GM12878 (cell line): ENCODE results near the gene DHRS7B. TPM values are rescaled to one million over a fixed set of nuclear protein-coding genes. Genes with fewer than 3 reads are reported as not detected.

Experiments used
- ATAC-seq: fragments of 200-7000 bp; cut with Tn5 transposase; 3 replicates; pipeline ENCODE4 v1.9.1; 2020; ENCODE audit warnings: mild to moderate bottlenecking, moderate library complexity
- BruUV-seq: library from RNA; stranded (reverse); fragments of 400-500 nt; replicated peaks from 2 replicates; lab custom pipeline; 2021; lab: Mats Ljungman, UMichigan
- CTCF ChIA-PET: fragments of 300-600 bp; sonication (Branson Sonifier 250); formaldehyde crosslinking; extraction: SDS; loops from one replicate; lab custom pipeline; 2021; ENCODE audit warnings: inconsistent platforms; lab: Yijun Ruan, JAX
- POLR2A ChIA-PET: fragments of 350-600 bp; formaldehyde crosslinking; extraction: SDS; loops from one replicate; lab custom pipeline; 2021; ENCODE audit warnings: inconsistent platforms; lab: Charles Lee
- RAD21 ChIA-PET: fragments of 300-600 bp; sonication (Branson Sonifier 250); formaldehyde crosslinking; loops from one replicate; lab custom pipeline; 2023; ENCODE audit warnings: antibody characterized with exemption; ENCODE audit not compliant: unreplicated experiment; lab: Charles Lee
- SMC1A ChIA-PET: fragments of 300-600 bp; sonication (Branson Sonifier 250); formaldehyde crosslinking; loops from one replicate; lab custom pipeline; 2023; ENCODE audit not compliant: unreplicated experiment, uncharacterized antibody; lab: Charles Lee
- DNase-seq: peaks from one replicate; pipeline ENCODE4 v3.0.0-alpha.2; 2011; ENCODE audit warnings: low read depth, low spot score
- FAIRE-seq: peaks from 3 replicates; lab custom pipeline; 2011; peaks lifted over from hg19 to GRCh38; lab: Jason Lieb, UNC
- H2AFZ ChIP-seq: 2 replicates; pipeline ENCODE4 v1.6.0; 2011; ENCODE audit warnings: low read depth, low read length, control low read depth; ENCODE audit not compliant: control insufficient read depth
- H3K27ac ChIP-seq: 2 replicates; pipeline ENCODE4 v1.5.1; 2011; ENCODE audit warnings: control low read depth; ENCODE audit not compliant: control insufficient read depth, insufficient read depth
- H3K27me3 ChIP-seq, 2 experiments: replicated peaks in 1 of 2; 2 replicates each; pipeline versions ENCODE4 v1.6.0 to v1.6.1; 2011; ENCODE audit warnings: low read length in 1 of 2; ENCODE audit not compliant: control insufficient read depth in 2 of 2, insufficient read depth in 2 of 2
- H3K36me3 ChIP-seq, 2 experiments: 2 replicates each; pipeline ENCODE4 v1.5.1; 2011; ENCODE audit warnings: low read length in 1 of 2; ENCODE audit not compliant: control insufficient read depth in 2 of 2, insufficient read depth in 2 of 2
- H3K4me1 ChIP-seq: 2 replicates; pipeline ENCODE4 v1.6.1; 2011; ENCODE audit warnings: mild to moderate bottlenecking, low read length, moderate library complexity, mixed read lengths; ENCODE audit not compliant: control insufficient read depth, insufficient read depth
- H3K4me2 ChIP-seq: 2 replicates; pipeline ENCODE4 v1.6.0; 2011; ENCODE audit warnings: control low read depth; ENCODE audit not compliant: control insufficient read depth, insufficient read depth
- H3K4me3 ChIP-seq: fragments of 200-600 bp; sonication (generic); 2 replicates; pipeline ENCODE4 v1.5.1; 2016
- H3K79me2 ChIP-seq: 2 replicates; pipeline ENCODE4 v1.6.0; 2011; ENCODE audit warnings: low read length; ENCODE audit not compliant: control insufficient read depth, insufficient read depth
- H3K9ac ChIP-seq: 2 replicates; pipeline ENCODE4 v1.8.0; 2011; ENCODE audit warnings: low read length, control low read depth, mixed read lengths; ENCODE audit not compliant: control insufficient read depth, insufficient read depth
- H3K9me3 ChIP-seq: replicated peaks from 3 replicates; pipeline ENCODE4 v1.5.1; 2011; ENCODE audit warnings: mild to moderate bottlenecking, low read length; ENCODE audit not compliant: control insufficient read depth, insufficient read depth
- H4K20me1 ChIP-seq: 2 replicates; pipeline ENCODE4 v1.6.0; 2011; ENCODE audit not compliant: control insufficient read depth, insufficient read depth
- BRCA1 ChIP-seq: IDR thresholded peaks from 2 replicates; pipeline ENCODE4 v1.6.1; 2011; ENCODE audit warnings: low read depth, low read length, improper control_type of control experiment
- CBX5 ChIP-seq: sonication (generic); IDR thresholded peaks from 2 replicates; pipeline ENCODE4 v1.6.1; 2016; ENCODE audit warnings: low read depth, moderate library complexity, mild to moderate bottlenecking, inconsistent platforms
- DPF2 ChIP-seq: fragments of 450-650 bp; IDR thresholded peaks from 2 replicates; pipeline ENCODE4 v1.6.1; 2017; ENCODE audit warnings: mild to moderate bottlenecking
- E2F4 ChIP-seq: IDR thresholded peaks from 2 replicates; pipeline ENCODE4 v1.6.1; 2012; ENCODE audit warnings: low read depth, low read length, improper control_type of control experiment
- ESRRA ChIP-seq: IDR thresholded peaks from 2 replicates; pipeline ENCODE4 v1.6.1; 2012; ENCODE audit warnings: mild to moderate bottlenecking, low read length, improper control_type of control experiment
- GATAD2B ChIP-seq: fragments of 450-650 bp; conservative IDR thresholded peaks from 2 replicates; pipeline ENCODE4 v1.6.1; 2017; ENCODE audit warnings: low read depth, mild to moderate bottlenecking, moderate library complexity
- IRF4 ChIP-seq: IDR thresholded peaks from 2 replicates; pipeline ENCODE4 v1.6.1; 2011; ENCODE audit warnings: low read depth, low read length
- MXI1 ChIP-seq: fragments of 150-350 bp; IDR thresholded peaks from 2 replicates; pipeline ENCODE4 v1.6.1; 2011; ENCODE audit warnings: low read depth, mild to moderate bottlenecking, inconsistent platforms, low read length, improper control_type of control experiment
- MYB ChIP-seq: fragments of 150-350 bp; IDR thresholded peaks from 2 replicates; pipeline ENCODE4 v1.6.1; 2014; ENCODE audit warnings: mild to moderate bottlenecking, low read depth, low read length, borderline replicate concordance
- SP1 ChIP-seq: IDR thresholded peaks from one replicate; pipeline ENCODE4 v1.6.1; 2011; ENCODE audit warnings: low read depth, low read length
- STAT1 ChIP-seq: fragments of 450-650 bp; conservative IDR thresholded peaks from 2 replicates; pipeline ENCODE4 v1.6.1; 2014; ENCODE audit warnings: antibody characterized with exemption, mild to moderate bottlenecking
- SUPT20H ChIP-seq: IDR thresholded peaks from 2 replicates; pipeline ENCODE4 v1.6.1; 2011; ENCODE audit warnings: low read depth, mild to moderate bottlenecking, low read length, moderate library complexity, borderline replicate concordance; ENCODE audit not compliant: control insufficient read depth
- TARDBP ChIP-seq: IDR thresholded peaks from 2 replicates; pipeline ENCODE4 v1.6.1; 2016; ENCODE audit warnings: borderline replicate concordance
- TCF3 ChIP-seq: IDR thresholded peaks from 2 replicates; pipeline ENCODE4 v1.6.1; 2012; ENCODE audit warnings: low read depth, mild to moderate bottlenecking, low read length, borderline replicate concordance; ENCODE audit not compliant: insufficient read depth
- YY1 ChIP-seq: IDR thresholded peaks from 2 replicates; pipeline ENCODE4 v1.6.1; 2011; ENCODE audit warnings: low read depth, mild to moderate bottlenecking, low read length
- ZBTB40 ChIP-seq: fragments of 450-650 bp; IDR thresholded peaks from 2 replicates; pipeline ENCODE4 v1.6.1; 2016; ENCODE audit warnings: mild to moderate bottlenecking, moderate library complexity, borderline replicate concordance
- ZNF274 ChIP-seq: IDR thresholded peaks from one replicate; pipeline ENCODE4 v1.8.0; 2011; ENCODE audit not compliant: insufficient read length, insufficient read depth
- WGBS: methylation state at CpG from one replicate; pipeline ENCODE4 v1.1.6; 2016; ENCODE audit warnings: low lambda C conversion rate; ENCODE audit not compliant: insufficient replicate concordance, insufficient coverage; ENCODE audit errors: missing lambda C conversion rate; 5-methylcytosine and 5-hydroxymethylcytosine counted together
- in situ Hi-C: fragments of 300-500 bp; cut with MboI; formaldehyde crosslinking; loops from 9 replicates; pipeline ENCODE4 v1.14.3; 2018; ENCODE audit warnings: mixed read lengths
- intact Hi-C: fragments of 100-400 bp; cut with micrococcal nuclease; formaldehyde crosslinking; loops from one replicate; pipeline ENCODE4 v1.14.2; 2022; ENCODE audit not compliant: unreplicated experiment
- polyA plus RNA-seq, 11 experiments: library from polyadenylated mRNA; depleted of rRNA in 4 of 11; unstranded in 6 of 11; stranded (reverse) in 5 of 11; fragments of >200 nt; fragmentation: Nextera tagmentation in 4 of 11; fragmentation: Illumina TruSeq in 1 of 11; extraction: Ambion mirVana in 4 of 11; extraction: Trizol in 1 of 11; gene quantifications; 1 replicate in 1 of 11; 2 replicates in 10 of 11; pipeline versions ENCODE4 v1.2.1 to v1.2.3, GENCODE V29; 2011 to 2016; ENCODE audit warnings: inconsistent platforms in 2 of 11, missing spikeins in 2 of 11, low read depth in 1 of 11
- total RNA-seq, 4 experiments: library from RNA; depleted of rRNA in 3 of 4; stranded (reverse); fragments of >200 nt in 3 of 4; fragmentation: Illumina TruSeq in 1 of 4; extraction: Trizol in 1 of 4; gene quantifications; 2 replicates each; pipeline versions ENCODE4 v1.2.1 to v1.2.3, GENCODE V29; 2013 to 2021
- TF ChIP-seq, protein P1 (sequence below): IDR thresholded peaks from 2 replicates; pipeline ENCODE4 v1.6.1; 2012; ENCODE audit warnings: mild to moderate bottlenecking, low read depth, low read length

Gene DHRS7B
- total and polyA plus RNA-seq, 10 of the 15 experiments (the other 5 are each of a cell fraction or from before 2014, with no cell fraction given): 11.1 to 35.6 (median 23.0) TPM

DNA sequence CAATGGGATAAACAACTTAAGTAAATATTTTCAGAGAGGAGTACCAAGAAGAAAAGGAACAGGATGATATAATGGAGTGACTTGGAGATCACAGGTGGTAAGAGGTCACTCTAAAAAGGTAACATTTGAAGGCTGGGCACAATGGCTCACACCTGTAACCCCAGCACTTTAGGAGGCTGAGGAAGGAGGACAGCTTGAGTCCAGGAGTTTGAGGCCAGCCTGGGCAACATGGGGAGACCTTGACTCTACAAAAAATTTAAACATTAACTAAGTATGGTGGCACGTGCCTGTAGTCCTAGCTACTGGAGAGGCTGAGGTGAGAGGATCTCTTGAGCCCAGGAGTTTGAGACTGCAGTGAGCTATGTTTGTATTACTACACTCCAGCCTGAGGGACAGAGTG is 90.6 kb downstream of the DHRS7B start:
- intact Hi-C loops: no loop called here
- H3K36me3 ChIP-seq: no peaks in the 10 kb centered on the region; a peak in 1 of 4 replicates
- no peak for ATAC-seq
- H3K4me3 ChIP-seq: no peak overlapping the region
- RAD21 ChIA-PET: no interaction called here
- H3K79me2 ChIP-seq: peaks cover 32% of the 10 kb centered on the region
- DNase-seq: no peak
- no peaks in the 10 kb centered on the region for H3K27me3 ChIP-seq
- SMC1A ChIA-PET: no interaction called here
- H2AFZ ChIP-seq: no peak overlapping the region
- H4K20me1 ChIP-seq: no peaks in the 10 kb centered on the region
- POLR2A ChIA-PET: no interaction called here
- no peaks in the 10 kb centered on the region; the same call in 1 of the 2 replicates for H3K4me1 ChIP-seq
- H3K9me3 ChIP-seq: no peaks in the 10 kb centered on the region
- CTCF ChIA-PET: interaction anchor here (1.1 kb wide), 1 partner anchor 89 kb away, joined by 4 read pairs; no protein-coding TSS in a partner anchor
- BruUV-seq: no TSS peak
- no peak overlapping the region for H3K4me2 ChIP-seq
- no peak for FAIRE-seq
- no peak overlapping the region for H3K27ac ChIP-seq
- 94% methylated on average over 1 of the region's 1 CpG for WGBS
- H3K9ac ChIP-seq: no peak overlapping the region
- in situ Hi-C loops: loop anchor here (5.0 kb wide), 1 partner anchor 100 kb away; no protein-coding TSS in a partner anchor
- no peak for TF ChIP-seq TCF3
- TF ChIP-seq, protein P1, sequence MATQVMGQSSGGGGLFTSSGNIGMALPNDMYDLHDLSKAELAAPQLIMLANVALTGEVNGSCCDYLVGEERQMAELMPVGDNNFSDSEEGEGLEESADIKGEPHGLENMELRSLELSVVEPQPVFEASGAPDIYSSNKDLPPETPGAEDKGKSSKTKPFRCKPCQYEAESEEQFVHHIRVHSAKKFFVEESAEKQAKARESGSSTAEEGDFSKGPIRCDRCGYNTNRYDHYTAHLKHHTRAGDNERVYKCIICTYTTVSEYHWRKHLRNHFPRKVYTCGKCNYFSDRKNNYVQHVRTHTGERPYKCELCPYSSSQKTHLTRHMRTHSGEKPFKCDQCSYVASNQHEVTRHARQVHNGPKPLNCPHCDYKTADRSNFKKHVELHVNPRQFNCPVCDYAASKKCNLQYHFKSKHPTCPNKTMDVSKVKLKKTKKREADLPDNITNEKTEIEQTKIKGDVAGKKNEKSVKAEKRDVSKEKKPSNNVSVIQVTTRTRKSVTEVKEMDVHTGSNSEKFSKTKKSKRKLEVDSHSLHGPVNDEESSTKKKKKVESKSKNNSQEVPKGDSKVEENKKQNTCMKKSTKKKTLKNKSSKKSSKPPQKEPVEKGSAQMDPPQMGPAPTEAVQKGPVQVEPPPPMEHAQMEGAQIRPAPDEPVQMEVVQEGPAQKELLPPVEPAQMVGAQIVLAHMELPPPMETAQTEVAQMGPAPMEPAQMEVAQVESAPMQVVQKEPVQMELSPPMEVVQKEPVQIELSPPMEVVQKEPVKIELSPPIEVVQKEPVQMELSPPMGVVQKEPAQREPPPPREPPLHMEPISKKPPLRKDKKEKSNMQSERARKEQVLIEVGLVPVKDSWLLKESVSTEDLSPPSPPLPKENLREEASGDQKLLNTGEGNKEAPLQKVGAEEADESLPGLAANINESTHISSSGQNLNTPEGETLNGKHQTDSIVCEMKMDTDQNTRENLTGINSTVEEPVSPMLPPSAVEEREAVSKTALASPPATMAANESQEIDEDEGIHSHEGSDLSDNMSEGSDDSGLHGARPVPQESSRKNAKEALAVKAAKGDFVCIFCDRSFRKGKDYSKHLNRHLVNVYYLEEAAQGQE: no peak
- TF ChIP-seq SP1: no peak
- TF ChIP-seq MYB: no peak
- TF ChIP-seq BRCA1: no peak
- no peak for TF ChIP-seq SUPT20H
- no peak for TF ChIP-seq TARDBP
- no peak for TF ChIP-seq IRF4
- no peak for TF ChIP-seq ZBTB40
- TF ChIP-seq STAT1: no peak
- TF ChIP-seq ZNF274: no peak
- TF ChIP-seq YY1: no peak
- no peak for TF ChIP-seq GATAD2B
- TF ChIP-seq MXI1: no peak
- TF ChIP-seq ESRRA: no peak
- no peak for TF ChIP-seq E2F4
- TF ChIP-seq CBX5: no peak
- no peak for TF ChIP-seq DPF2
